Neural cell (in vitro differentiated cells): Measurements from ENCODE around the gene TLR9.

Experiments used
- CTCF ChIP-seq: fragments of 450-650 bp; IDR thresholded peaks from 2 replicates; pipeline ENCODE4 v1.5.1; 2014; ENCODE audit warnings: antibody characterized with exemption, mild to moderate bottlenecking, moderate library complexity; ENCODE audit not compliant: poor library complexity, severe bottlenecking
- EP300 ChIP-seq: fragments of 450-650 bp; conservative IDR thresholded peaks from 2 replicates; pipeline ENCODE4 v1.6.1; 2014; ENCODE audit warnings: antibody characterized with exemption, mild to moderate bottlenecking, moderate library complexity; ENCODE audit not compliant: poor library complexity, severe bottlenecking
- EZH2 ChIP-seq: fragments of 200-600, 300-800 bp; shearing (Covaris generic), sonication (generic); IDR thresholded peaks from 2 replicates; pipeline ENCODE4 v1.6.1; 2014; ENCODE audit warnings: antibody characterized with exemption, low read length, borderline replicate concordance, mild to moderate bottlenecking; ENCODE audit not compliant: insufficient read depth, poor library complexity, severe bottlenecking
- POLR2AphosphoS5 ChIP-seq: IDR thresholded peaks from 2 replicates; pipeline ENCODE4 v1.6.1; 2012
- RAD21 ChIP-seq: fragments of 450-650 bp; conservative IDR thresholded peaks from 2 replicates; pipeline ENCODE4 v1.6.1; 2014; ENCODE audit warnings: antibody characterized with exemption, mild to moderate bottlenecking, moderate library complexity
- REST ChIP-seq: IDR thresholded peaks from 2 replicates; pipeline ENCODE4 v1.6.1; 2012; ENCODE audit warnings: borderline replicate concordance
- SMC3 ChIP-seq: fragments of 450-650 bp; conservative IDR thresholded peaks from 2 replicates; pipeline ENCODE4 v1.6.1; 2014; ENCODE audit warnings: antibody characterized with exemption, mild to moderate bottlenecking, moderate library complexity; ENCODE audit not compliant: poor library complexity
- TAF1 ChIP-seq: IDR thresholded peaks from 2 replicates; pipeline ENCODE4 v1.6.1; 2012; ENCODE audit warnings: low read depth

GRCh38 chr3:52194485-52195290 lies 30.8 kb downstream of the TLR9 start:
- no peak for TF ChIP-seq RAD21
- no peak for TF ChIP-seq POLR2AphosphoS5
- TF ChIP-seq CTCF = no peak
- no peak for TF ChIP-seq REST
- no peak for TF ChIP-seq EP300
- TF ChIP-seq SMC3 = no peak
- TF ChIP-seq EZH2 = no peak
- no peak for TF ChIP-seq TAF1
